CD4-positive, alpha-beta T cell treated with Interleukin-6 for 4 hours (primary cell): ENCODE measurements around the gene SNAP23.

Source experiments
- DNase-seq: peaks from one replicate; pipeline ENCODE4 v3.0.0-alpha.2; 2020; ENCODE audit warnings: mixed read lengths

SNAP23 gene

DNA sequence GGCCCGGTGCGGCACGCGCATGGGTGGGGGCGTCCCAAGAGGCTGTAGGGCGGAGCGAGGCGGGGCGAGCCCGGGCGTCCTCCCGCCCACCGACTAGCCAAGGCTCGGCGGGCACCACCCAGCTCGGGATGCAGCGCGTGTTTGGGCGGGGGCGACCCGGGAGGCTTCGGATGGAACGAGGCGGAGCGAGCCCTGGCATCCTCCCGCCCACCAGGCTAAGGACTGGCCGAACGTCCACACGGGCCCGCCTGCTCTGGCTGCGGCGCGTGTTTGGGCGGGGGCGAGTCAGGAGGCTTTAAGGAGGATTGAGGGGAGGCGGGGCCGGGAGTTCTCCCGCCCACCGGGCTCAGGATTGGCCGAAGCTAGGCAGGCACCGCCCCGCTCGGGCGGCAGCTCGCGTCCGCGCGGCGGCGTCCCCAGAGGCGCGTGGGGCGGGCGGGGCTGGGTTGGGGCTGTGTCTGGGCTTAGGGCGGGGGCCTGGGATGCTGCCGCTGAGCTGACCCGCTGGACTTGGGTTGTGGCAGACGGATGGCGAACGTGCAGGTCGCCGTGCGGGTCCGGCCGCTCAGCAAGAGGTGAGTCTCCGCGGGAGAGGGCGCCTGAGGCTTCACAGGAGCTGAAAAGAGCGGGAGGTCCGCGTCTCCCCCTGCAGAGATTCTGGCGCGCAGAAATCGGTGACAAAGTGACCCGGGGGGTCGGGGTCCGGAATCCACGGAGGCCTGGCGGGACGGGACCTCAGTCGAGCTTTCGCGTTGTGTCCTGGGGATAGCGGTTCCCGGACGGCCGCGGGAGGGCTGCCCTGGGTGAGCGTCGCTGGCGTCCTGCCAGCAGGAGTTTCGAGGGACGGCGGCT, 80.0 kb downstream of the SNAP23 start, which contains the start of gene STARD9:
Gene STARD9, plus strand, starts transcription at position 419 of the 852 bp plus-strand sequence. Its CDS starts 110 bp downstream, at position 529.
- DNase-seq, result peak; percentile 97

DNA sequence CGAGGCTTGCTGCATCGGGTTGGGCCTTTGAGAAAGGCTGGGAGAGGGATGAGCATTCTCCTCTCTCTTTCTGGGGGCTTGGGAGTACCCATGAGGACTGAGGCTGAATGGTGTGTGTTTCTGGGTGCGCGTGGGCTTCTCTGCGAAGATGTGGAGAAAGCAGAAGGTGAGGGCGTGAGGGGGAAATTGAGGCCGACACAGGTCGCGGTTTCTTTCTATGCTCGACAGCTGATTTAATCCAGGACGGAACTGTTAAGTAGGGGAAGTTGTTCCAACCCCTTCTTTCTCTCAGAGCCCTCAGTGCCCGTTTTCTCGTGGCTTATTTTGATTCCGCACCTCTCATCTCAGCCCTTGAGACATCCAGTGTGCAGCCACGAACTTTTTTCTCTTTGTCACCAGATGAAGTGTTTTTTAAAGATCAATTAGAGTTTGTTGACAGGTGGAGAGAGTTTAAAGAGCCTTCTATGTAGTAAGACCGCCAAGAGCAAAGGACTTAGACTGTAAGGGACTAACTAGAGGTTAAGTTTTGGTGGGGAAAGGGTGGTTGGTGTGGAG, 80.7 kb downstream of the SNAP23 start:
- DNase-seq, result no peak

DNA sequence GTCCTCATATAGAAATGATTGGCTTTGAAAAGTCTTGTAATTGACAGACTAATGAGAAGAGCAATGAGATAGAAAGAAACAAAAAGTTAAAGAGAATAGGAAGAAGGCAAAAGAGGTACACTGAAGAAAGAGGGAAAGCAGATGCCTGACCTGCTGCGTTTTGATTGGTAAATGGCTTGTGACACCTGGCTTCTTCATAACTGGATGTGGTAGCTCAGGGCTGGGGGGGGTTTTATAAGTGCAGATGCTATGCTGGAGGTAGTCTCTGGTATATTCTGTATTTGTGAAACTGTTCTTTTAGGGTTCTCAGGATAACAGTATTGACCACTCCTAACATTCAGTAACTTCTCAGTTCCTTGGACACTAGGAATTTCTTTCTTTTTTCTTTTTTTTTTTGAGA, 81.3 kb downstream of the SNAP23 start:
- no peak for DNase-seq

DNA sequence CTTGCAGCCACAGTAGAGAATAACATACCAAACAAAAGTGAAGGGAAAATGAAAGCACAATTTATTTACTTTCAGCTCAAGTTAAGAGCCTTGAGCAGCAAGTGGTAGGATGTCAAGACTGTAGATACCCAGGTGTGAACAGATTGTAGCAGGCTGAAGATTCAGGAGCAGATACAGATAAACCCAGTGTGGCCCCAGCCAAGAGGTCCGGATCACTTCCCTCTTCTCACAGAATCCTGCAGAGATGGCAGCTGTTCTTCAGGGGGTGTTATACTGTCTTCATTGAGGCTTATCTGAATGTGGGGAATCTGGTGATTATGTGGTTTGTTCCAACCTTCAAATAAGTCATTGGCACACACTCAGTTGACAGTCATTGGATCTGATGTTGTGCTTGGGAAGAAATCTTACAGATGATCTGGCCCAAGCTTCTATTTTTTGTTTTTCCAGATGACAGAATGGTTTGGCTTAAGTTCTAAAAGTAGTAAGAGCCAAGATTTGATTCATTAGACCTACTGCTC, 82.1 kb downstream of the SNAP23 start:
- DNase-seq, result no peak

DNA sequence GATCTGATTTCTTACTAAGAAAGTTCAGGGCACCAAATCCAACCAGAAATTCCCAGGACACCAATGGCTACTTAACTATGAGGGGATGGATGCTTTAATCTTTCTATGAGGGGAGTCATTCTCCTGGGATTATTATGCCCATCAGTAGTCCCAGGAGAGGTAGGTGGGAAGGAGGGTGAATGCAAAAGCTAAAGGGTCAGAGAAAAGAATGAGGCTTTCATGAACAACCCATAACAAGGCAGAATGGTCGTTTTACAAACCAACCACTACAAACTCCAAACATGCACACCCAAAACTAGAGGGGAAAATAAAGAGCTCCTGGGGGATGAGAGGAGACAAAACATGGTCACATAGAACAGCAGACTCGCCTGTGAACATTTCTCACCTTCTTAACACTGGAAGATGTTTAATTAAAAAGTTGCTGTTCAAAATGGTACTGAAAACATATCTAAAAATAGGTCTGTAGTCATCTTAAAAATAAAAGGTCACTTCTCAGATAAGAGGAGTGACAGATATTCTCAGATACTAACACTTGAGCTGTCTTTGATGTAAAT, 83.6 kb downstream of the SNAP23 start:
- DNase-seq, result no peak

DNA sequence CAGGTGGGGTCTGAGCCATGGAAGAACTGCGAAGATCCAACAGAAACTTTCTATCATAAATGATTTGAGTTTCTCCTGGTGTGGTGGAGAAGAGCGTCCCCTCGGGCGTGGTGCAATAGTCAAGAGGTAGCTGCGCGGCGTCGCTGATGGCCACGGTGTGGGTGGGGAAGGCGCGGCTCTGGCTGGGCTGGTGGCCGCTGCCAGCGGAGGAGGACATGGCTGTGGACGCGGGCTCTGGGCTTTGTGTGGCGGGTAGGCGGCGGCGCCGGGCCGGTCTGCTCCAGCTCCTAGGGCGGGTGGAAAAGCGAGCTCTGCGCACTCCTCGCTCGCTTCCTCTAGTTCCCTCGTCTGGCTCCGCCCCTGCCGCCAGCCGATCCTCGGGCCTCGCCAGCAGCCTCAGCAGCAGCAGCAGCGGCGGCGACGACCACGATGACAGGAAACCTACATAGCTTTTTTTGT, 85.9 kb downstream of the SNAP23 start:
- DNase-seq, result peak; percentile 89
